Naive thymus-derived CD8-positive, alpha-beta T cell (primary cell): ENCODE data around the gene TGOLN2. TPM values are rescaled to one million over a fixed set of nuclear protein-coding genes. Genes with fewer than 3 reads are reported as not detected.

Experiments used
- ATAC-seq, 2 donors: fragments of 150-1000 bp; cut with Tn5 transposase in 1 of 2; sonication (Bioruptor Pico), chemical (Tn5 transposase) in 1 of 2; 1 replicate in 1 of 2; 2 replicates in 1 of 2; pipeline ENCODE4 v1.10.0; 2021; ENCODE audit warnings: mild to moderate bottlenecking in 2 of 2, moderate library complexity in 2 of 2
- POLR2A ChIA-PET: fragments of 350-600 bp; sonication (Branson Sonifier 250); formaldehyde crosslinking; loops from one replicate; lab custom pipeline; 2021; ENCODE audit warnings: antibody characterized with exemption; lab: Charles Lee
- DNase-seq, 10 donors: peaks; one replicate each; pipeline versions ENCODE4 v3.0.0 to v3.0.0-alpha.2; 2020 to 2022
- H3K27ac Mint-ChIP-seq, 10 donors: one replicate each; pipeline ENCODE4 v1.8.0; 2020 to 2022; ENCODE audit warnings: mild to moderate bottlenecking in 10 of 10, mixed read lengths in 10 of 10, moderate library complexity in 4 of 10, inconsistent platforms in 1 of 10
- H3K27me3 Mint-ChIP-seq, 5 donors: one replicate each; pipeline ENCODE4 v1.8.0; 2021 to 2022; ENCODE audit warnings: mixed read lengths in 5 of 5
- H3K36me3 Mint-ChIP-seq, 3 donors: one replicate each; pipeline ENCODE4 v1.8.0; 2020 to 2022; ENCODE audit warnings: mixed read lengths in 3 of 3, mild to moderate bottlenecking in 2 of 3, inconsistent platforms in 1 of 3
- H3K4me1 Mint-ChIP-seq, 4 donors: one replicate each; pipeline ENCODE4 v1.8.0; 2021 to 2022; ENCODE audit warnings: mixed read lengths in 4 of 4
- H3K4me3 Mint-ChIP-seq, 10 donors: one replicate each; pipeline ENCODE4 v1.8.0; 2020 to 2022; ENCODE audit warnings: mild to moderate bottlenecking in 10 of 10, mixed read lengths in 10 of 10, moderate library complexity in 6 of 10, inconsistent platforms in 1 of 10
- H3K9me3 Mint-ChIP-seq, 9 donors: one replicate each; pipeline ENCODE4 v1.8.0; 2020 to 2022; ENCODE audit warnings: mixed read lengths in 9 of 9, mild to moderate bottlenecking in 3 of 9, inconsistent platforms in 1 of 9, moderate library complexity in 1 of 9
- polyA plus RNA-seq, 3 donors: library from polyadenylated mRNA; unstranded; fragments of 300-500 nt; fragmentation: Illumina TruSeq; gene quantifications; one replicate each; pipeline ENCODE4 v1.2.3, GENCODE V29; 2021
- total RNA-seq, 8 experiments: library from RNA in 2 of 8; stranded (reverse) in 2 of 8; gene quantifications; one replicate each; pipeline ENCODE4 v1.2.3 and lab custom pipeline; 2021 to 2026

The TGOLN2 gene
- total and polyA plus RNA-seq, 5 experiments from 2014 or later, result 55.6 to 227 (median 80.0) TPM

DNA sequence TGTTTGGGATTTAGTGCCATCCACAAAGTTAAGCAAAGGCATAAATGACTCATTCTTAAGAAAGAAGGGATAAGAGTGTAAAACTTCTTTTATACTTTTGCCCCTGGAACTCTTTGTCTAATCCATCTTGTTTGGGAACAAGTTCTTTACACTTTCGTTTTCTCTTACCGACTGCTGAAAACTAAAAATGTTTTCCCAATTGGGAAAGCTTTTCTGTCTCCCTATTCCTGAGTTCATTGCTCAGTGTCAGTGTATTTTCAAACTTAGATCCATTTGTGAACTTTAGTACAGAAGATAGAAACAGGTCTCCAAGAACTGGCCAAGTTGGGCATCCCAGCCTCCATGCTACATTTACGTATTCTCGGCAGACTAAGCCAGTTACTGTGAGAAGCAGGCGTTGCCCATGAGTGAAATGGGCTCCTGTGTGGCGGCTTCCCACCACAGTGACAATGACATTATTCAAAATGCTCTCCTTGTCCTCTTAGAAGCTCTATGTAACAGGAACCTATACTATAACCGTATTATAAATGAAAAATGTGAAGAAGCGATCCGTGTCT lies 51.7 kb downstream of the TGOLN2 start:
- Mint-ChIP-seq H3K9me3 (no peaks in the 10 kb centered on the region), H3K27ac (no peak overlapping the region), H3K4me3 (no peak overlapping the region), H3K27me3 (peaks cover 0 to 10% (median 1%) of the 10 kb centered on the region in 5 donors), H3K36me3 (no peaks in the 10 kb centered on the region), H3K4me1 (no peaks in the 10 kb centered on the region)
- ATAC-seq, result no peak
- DNase-seq, result no peak
- POLR2A ChIA-PET, result no interaction called here

DNA sequence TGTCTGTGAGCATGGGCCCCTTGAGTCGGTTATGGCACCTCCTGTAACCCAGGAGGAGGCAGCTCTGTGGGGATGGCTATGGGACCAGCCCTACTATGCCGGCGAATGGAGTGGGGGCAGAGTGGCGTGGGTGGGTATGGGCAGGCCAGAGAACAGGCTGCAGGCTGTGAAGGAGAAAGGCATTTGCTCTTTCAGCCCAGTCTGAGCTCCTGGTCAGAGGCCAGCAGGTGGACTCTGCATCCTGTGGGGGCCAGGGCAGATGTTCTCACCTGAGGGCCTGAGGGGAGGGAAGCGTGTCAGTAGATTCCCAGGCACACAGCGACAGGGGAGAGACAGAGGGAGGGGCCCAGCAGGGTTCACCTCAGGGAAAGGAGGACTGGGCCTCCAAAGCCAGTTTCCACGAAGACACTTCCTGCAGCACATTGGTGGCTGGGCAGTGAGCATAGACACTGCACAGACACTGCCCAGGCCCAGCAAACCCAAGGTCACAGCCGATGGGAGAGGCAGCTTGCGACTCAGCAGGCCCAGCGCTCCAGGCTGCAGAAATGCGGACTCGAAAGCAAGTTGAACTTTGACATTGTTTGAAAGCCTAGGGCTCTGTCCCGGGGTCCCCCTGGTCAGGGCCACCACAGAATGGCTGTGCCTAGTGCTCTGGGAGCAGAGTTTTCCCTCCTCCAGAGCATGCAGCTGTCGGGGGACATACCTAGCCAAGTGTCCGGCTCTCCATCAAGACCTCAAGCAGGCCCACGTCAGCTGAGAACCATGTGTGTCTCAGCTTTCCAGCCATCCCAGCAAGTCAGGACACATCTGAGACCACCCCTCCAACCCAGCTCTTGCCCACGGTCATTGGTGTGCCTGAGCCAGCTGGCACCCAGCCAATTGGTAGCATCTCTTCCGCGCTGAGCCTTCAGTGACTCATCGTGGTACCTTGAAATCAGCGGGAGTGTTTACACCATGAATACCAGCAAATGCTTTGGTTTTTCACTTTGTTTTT lies 53.8 kb downstream of the TGOLN2 start:
- Mint-ChIP-seq H3K27ac (no peak overlapping the region), H3K36me3 (no peaks in the 10 kb centered on the region), H3K27me3 (peaks cover 0 to 15% (median 1%) of the 10 kb centered on the region in 5 donors), H3K4me1 (no peaks in the 10 kb centered on the region), H3K9me3 (no peaks in the 10 kb centered on the region), H3K4me3 (no peak overlapping the region)
- ATAC-seq, result no peak
- POLR2A ChIA-PET, result no interaction called here
- no peak for DNase-seq

DNA sequence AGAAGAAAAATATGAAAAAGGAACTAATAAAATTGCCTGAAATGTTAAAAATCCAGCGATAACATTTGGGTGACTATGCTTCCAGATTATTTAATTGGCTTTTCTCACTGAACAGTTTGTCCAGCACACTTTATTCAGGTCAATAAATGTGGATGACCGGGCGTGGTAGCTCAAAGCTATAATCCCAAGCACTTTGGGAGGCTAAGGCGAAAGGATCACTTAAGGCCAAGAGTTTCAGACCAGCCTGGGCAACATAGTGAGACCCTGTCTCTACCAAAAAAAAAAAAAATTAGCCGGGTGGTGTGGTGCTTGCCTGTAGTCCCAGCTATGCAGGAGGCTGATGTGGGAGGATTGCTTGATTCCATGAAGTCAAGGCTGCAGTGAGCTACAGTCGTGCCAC lies 55.4 kb downstream of the TGOLN2 start:
- POLR2A ChIA-PET, result interaction anchor here (0.7 kb wide), 1 partner anchor 627 kb away, joined by 3 read pairs; no protein-coding TSS in a partner anchor
- H3K36me3 Mint-ChIP-seq, result no peaks in the 10 kb centered on the region
- no peaks in the 10 kb centered on the region for H3K9me3 Mint-ChIP-seq
- no peak overlapping the region for H3K4me3 Mint-ChIP-seq
- ATAC-seq (no peak), DNase-seq (no peak)
- no peaks in the 10 kb centered on the region for H3K4me1 Mint-ChIP-seq
- H3K27me3 Mint-ChIP-seq, result peaks cover 0 to 17% (median 4%) of the 10 kb centered on the region in 5 donors
- H3K27ac Mint-ChIP-seq, result no peak overlapping the region

DNA sequence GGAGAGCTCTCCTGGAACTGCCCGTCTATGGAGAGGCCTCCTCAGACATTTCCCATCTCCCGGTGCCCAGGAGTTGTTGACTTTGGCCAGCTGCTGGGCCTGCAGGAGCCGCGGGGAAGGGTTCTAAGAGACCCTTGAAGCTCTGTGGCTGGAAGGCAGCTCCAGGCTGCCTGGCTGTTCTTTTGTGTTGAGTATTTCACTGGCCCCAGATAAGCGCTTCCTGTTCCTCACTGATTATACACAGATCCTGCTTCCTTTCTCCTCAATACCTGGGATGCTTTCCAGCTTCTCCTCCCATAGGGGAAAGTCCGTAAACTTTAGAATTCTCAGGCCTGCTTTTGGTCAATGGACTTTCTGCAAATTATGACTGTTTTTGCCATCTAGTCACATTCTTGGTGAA lies 57.8 kb downstream of the TGOLN2 start:
- H3K36me3 Mint-ChIP-seq, result no peaks in the 10 kb centered on the region
- H3K27me3 Mint-ChIP-seq, result peaks cover 0 to 10% (median 4%) of the 10 kb centered on the region in 5 donors
- ATAC-seq, result no peak
- H3K4me3 Mint-ChIP-seq, result no peak overlapping the region
- POLR2A ChIA-PET, result no interaction called here
- no peak for DNase-seq
- H3K9me3 Mint-ChIP-seq, result no peaks in the 10 kb centered on the region
- H3K27ac Mint-ChIP-seq, result no peak overlapping the region
- no peaks in the 10 kb centered on the region for H3K4me1 Mint-ChIP-seq

Other genes starting within 250 kb of the TGOLN2 start
- gene TCF7L1, start 194.6 kb downstream of the TGOLN2 start, total RNA-seq, result not detected
- under 1 TPM in 2 of 3 donors, not detected in 1; 0.08 to 0.09 TPM for gene TCF7L1, start 194.6 kb downstream of the TGOLN2 start, polyA plus RNA-seq
- 10 to 100 TPM; 21.3 to 25.6 TPM for gene RETSAT, start 26.5 kb upstream of the TGOLN2 start, total RNA-seq
- gene RETSAT, start 26.5 kb upstream of the TGOLN2 start, polyA plus RNA-seq, result 10 to 100 TPM in 1 of 3 donors, 1 to 10 TPM in 2; 6.6 to 15.1 (median 9.9) TPM
- 10 to 100 TPM; 27.7 to 29.3 TPM for gene ELMOD3, start 26.8 kb upstream of the TGOLN2 start, total RNA-seq
- gene ELMOD3, start 26.8 kb upstream of the TGOLN2 start, polyA plus RNA-seq, result 10 to 100 TPM in 2 of 3 donors, 1 to 10 TPM in 1; 6.3 to 14.5 (median 11.8) TPM
- gene CAPG, start 82.4 kb upstream of the TGOLN2 start, total RNA-seq, result 1 to 10 TPM; 5.7 to 8.0 TPM
- 10 to 100 TPM; 15.7 to 18.6 (median 16.8) TPM for gene CAPG, start 82.4 kb upstream of the TGOLN2 start, polyA plus RNA-seq
- gene SH2D6, start 90.7 kb upstream of the TGOLN2 start, total RNA-seq, result 1 to 10 TPM; 1.3 to 2.2 TPM
- not detected for gene SH2D6, start 90.7 kb upstream of the TGOLN2 start, polyA plus RNA-seq
- 100 to 1,000 TPM; 192 to 205 TPM for gene MAT2A, start 211.2 kb upstream of the TGOLN2 start, total RNA-seq
- 100 to 1,000 TPM in 1 of 3 donors, 10 to 100 TPM in 2; 68.1 to 103 (median 73.0) TPM for gene MAT2A, start 211.2 kb upstream of the TGOLN2 start, polyA plus RNA-seq
- gene GGCX, start 233.5 kb upstream of the TGOLN2 start, total RNA-seq, result 10 to 100 TPM; 30.9 to 35.8 TPM
- gene GGCX, start 233.5 kb upstream of the TGOLN2 start, polyA plus RNA-seq, result 10 to 100 TPM; 10.4 to 14.6 (median 14.0) TPM
- 10 to 100 TPM; 71.4 to 73.9 TPM for gene VAMP8, start 249.6 kb upstream of the TGOLN2 start, total RNA-seq
- 100 to 1,000 TPM; 321 to 405 (median 373) TPM for gene VAMP8, start 249.6 kb upstream of the TGOLN2 start, polyA plus RNA-seq